Measurements from ENCODE around the gene SF3B6.

- TF ChIP-seq CTCF (IDR thresholded peaks at IDR 0.05) (no peak), EP300 (IDR thresholded peaks at IDR 0.05) (no peak), POLR2A (IDR thresholded peaks at IDR 0.05; ENCODE audit: low read depth) (no peak), POLR2AphosphoS5 (IDR thresholded peaks at IDR 0.05) (no peak)
These were observed 9.0 kb upstream of the SF3B6 start for GRCh38 chr2:24085200-24085489.
